ENCODE measurements around the gene DBNDD1.
A peak's percentile ranks its signal among the peaks of the same experiment; 100 is the strongest.
"Not testable (repeated sequence)": the region's sequence is repeated elsewhere in the genome, so short reads cannot be mapped to it uniquely, and the experiment has no call there.

The DBNDD1 gene

DNA sequence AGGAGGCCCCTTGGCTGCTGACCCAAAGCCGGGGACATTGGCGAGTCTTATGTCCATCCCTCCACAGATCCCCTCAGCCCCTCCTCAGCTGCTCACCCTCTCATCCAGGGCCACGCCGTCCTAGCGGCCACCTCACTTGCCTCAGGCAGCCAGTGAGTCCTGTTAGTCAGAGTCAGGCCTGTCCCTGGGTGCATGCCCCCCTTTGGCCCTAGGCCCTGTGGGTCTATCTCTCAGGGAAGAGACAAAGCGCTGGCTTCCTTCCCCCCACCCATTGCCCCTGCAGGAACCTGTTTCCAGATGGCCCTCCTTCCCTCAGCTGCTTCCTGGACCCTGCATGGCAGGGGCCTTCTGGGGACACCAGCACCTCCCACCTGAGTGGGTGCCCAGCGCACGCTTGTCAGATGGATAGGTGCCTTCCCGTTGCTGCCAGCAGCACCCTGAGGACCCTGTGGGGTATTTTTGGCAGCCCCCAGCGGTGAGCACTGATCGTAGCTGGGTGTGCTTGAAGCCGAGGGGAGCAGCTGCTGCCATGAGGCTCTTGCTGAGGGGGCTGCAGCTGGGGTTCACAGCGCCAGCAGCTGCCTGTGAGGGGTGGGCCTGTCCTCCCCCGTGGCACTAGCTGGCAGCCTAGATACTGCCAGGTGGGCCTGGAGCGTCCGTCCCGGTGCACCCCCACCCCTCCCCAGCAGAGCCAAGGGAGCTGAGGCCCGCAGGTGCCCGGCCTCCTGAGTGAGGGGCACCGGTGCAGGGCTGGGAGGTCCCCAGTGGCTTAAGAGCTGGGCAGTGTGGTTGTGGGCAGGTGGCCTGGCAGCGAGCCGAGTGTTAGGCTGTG lies 8.4 kb downstream of the DBNDD1 start:
- no peak for DNase-seq

DNA sequence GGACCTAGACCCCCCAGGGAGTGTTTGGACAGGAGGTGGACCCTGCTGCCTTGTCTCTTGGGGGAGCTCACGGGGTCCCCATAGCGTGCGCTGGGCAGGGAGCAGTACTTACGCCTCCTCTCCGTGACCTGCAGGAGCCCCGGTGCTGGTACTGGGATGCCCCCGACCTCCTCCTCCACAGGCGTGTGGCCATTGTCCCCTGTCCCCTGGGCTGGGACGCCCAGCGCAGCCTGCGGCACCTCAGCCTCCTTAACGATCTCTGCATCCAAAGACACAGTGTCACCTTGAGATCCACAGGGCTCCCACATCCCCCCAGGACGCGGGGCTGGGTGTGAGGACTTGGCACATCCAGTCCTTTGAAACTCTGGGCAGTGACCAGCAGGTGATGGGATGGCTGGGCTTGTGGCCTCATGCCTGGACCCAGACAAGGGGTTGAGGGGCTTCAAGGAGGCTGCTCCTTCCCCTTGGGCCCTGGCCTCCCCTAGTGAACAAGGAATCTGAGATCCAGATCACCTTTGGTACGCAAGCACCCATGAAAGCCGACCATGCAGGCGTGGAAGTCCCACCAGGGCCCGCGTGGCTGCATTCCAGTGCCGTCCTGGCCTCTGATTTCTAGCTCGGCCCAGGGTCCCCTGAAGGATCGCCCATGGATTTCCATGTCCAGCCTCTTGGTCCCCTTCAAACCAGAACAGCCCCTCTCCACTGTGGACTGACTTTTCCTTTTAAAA lies 9.9 kb downstream of the DBNDD1 start:
- DNase-seq: no peak

DNA sequence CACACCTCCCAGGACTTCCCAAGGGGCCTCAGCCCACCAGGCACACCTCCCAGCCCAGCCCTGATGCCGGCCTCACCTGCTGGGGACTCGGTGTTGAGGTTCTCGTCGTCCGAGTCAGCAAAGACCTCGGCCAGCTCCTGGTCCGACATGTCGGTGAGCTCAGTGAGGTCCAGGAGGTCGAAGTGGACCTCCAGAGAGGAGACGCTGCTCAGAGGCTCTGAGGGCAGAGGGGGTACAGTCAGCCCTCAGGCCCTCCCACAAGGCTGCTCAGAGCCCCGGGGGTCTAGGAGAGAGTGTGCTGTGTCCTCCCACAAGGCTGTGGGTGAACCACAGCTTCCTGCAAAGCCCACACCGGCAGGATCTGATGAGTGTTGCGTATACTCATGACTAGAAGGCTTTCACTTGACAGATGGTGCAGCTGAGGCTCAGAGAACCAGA lies 10.5 kb downstream of the DBNDD1 start:
- DNase-seq: no peak

DNA sequence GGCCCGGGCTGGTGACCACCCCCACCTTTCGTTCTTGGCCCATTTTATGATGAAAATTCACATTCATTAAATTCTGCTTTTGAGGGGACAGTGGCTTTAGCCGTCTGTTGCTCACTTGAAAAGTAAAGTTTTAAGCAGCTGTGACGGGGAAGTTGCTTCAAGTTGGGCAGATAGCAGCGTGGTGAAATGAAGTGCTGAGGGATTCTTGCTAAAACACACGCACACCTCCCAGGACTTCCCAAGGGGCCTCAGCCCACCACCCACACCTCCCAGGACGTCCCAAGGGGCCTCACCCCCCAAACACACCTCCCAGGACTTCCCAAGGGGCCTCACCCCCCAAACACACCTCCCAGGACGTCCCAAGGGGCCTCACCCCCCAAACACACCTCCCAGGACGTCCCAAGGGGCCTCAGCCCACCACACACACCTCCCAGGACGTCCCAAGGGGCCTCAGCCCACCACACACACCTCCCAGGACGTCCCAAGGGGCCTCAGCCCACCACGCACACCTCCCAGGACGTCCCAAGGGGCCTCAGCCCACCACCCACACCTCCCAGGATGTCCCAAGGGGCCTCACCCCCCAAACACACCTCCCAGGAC lies 11.5 kb downstream of the DBNDD1 start:
- DNase-seq: not testable (repeated sequence)

DNA sequence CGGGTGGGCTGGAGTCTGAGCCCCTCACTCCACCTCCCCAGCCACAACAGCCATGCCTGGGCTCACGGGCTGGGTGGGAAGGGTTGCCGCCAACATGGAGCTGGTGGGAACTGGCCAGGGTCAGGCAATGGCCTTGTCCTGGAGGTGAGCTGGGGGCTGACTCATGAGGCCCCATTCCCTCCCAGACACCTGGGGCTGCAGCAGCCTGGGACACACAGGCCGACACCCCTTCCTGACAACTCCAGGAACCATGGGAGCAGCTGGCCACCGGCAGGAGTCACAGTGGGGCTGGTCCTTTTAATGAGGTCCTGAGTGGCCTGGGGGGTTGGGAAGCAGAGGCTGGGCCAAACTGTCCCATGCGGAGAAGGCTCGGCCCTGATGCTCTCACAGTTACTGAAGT lies 12.2 kb downstream of the DBNDD1 start:
- no peak for DNase-seq

DNA sequence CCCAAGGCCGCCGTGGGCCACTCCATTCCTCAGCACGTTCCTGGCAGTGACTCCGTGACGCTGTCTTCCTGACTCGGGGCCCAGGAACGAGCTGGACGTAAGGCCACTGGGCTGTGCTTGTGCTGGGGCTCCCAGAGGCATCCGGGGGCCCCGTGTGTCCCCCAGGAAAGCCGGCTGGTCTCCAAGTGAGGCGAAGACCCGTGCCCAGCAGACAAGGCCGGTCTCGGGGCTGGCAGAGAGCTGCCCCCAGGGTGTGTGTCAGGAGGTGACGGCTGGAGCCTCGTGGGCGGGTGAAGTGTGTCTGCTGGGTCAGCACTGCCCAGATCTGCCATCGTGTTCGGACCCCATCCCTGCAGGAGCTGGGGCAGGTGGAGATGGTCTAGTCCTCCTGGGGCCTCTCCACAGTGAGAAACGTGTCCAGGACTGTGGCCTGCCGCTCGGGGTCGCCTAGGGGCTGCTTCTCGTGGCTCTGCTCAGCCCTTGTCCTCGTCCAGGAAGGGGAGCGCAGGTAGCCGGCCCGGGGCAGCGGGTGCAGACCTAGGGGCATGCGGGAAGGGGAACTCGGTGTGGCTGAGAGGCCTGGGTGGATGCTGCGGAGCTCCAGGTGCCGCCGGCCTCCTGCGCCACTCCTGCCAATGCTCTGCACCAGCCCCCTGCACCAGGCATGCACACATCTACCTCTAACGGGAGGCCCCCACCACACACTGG lies 13.1 kb downstream of the DBNDD1 start:
- DNase-seq: no peak

DNA sequence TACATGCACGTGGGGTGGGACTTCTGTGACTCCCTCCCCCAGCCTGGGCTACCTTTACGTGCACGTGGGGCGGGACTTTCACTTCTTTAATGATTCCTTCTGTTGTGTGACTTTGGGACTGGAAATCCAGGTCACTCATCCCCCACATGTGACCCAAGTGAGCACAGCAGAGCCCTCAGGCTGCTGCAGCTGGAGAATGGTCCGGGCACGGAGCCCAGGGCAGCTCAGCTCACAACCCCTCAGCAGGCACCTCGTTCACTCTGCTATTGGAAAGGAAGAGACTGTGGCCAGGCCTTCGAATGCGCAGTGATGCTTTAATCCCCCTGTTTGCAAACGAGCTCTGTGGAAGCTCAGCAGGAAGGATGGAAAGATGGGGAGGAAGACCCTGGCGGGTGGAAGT lies 14.7 kb downstream of the DBNDD1 start:
- no peak for DNase-seq

DNA sequence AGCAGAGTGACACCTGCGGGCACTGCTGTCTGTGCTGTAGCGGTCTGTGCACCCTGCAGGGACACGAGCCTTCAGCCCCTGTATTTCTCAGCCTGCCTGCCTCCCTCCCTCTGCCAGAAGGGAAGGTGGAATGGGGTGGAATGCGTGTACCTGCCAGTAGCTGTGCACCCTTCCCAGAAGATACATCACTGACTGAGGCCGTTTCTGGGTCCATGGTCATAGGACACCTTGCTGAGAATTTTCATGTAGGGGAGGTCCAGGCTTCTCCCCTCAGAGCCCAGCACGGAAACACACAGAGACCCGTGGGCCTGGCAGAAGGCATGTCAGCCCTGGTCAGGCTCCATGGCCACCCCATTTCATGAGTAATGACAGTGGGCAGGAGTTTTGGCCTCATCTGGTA lies 16.5 kb downstream of the DBNDD1 start:
- DNase-seq: no peak

DNA sequence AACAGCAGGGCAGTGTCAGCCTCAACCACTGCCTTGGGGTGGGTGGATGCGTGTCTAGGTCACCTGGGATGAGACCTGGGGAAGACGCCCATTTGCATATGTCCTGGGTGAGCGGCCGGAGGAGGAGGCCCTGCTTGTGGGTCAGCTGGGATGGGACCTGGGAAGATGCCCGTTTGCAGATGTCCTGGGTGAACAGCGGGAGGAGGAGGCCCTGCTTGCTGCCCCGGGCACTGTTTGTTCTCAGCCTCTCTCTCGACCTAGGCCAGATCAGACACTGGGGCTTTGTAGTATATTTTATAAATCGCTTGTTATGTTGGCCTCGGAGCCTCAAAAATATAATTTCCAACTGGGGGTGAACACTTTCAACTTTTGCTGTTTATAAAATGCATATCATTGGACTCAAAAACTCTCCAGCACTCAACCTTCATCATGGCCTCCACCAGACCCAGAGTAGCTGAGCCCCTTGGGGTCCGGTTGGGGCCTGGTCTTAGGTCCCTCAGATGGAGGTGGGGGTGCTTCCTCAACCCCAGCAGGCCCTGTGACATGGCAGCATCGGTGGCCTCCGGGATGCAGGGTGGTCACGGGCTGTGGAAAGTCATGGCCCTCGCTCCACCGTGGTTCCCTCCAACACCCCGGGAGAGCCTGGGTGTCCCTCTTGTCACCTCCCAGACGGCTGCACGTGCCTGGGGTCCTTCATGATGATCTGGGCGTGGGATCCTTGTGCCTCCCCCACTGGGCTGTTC lies 17.3 kb downstream of the DBNDD1 start:
- DNase-seq: no peak

DNA sequence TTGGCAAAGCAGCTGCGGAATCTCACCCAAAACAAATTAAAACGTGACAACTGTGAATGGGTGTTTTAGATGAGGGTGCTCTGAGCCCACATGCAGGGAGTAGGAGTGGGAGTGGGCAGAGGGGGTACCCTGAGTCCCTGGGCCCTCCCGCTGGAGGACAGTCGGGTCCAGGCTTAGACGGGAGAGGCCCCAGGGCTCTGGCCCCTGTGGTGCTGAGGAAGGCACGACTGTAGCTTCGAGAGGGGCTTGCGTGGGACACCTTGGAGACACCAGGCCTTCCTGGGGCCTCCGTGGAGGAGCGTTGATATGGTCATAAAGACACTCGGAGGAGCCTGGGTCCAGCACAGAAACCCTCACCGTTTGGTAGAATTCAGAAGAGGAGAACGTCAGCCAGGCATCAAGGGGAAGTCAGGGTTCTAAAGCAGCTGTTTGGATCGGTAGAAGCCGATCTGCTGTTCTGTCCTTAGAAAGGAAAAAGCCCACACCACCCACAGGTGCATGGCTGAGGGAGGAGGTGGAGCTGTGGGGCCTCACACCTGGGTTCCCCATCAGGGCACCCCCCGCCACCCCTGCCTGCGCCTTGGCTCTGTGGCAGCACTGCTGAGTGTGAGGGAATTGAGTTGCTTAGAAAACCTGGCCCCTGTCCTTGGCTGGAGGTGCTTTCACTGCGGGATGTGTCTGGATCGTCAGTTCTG lies 18.4 kb downstream of the DBNDD1 start:
- no peak for DNase-seq

DNA sequence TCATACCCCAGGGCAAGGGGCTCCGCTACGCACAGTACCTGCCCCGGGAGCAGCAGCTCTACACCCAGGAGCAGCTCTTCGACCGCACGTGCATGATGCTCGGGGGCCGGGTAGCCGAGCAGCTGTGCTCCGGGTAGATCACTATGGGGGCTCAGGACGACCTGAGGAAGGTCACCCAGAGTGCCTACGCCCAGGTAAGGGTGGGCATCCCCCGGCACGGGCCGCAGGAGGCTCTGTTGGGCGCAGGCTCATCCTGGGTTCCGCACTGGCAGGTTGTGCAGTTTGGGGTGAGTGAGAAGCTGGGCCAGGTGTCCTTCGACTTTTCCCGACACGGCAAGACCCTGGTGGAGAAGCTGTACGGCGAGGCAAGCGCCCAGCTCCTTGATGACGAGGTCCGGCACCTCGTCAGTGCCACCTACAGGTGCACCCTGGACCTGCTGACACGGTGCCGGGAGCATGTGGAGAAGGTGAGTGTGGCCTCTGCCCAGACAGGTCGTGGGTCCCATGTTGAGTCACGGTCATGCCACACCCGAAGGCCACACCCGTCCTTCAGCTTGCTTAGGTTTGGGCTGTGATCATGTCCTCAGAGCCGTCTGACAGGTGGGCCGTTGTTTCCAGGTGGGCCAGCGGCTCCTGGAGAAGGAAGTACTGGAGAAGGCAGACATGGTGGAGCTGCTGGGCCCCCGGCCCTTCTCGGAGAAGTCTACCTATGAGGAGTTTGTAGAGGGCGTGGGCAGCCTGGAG lies 19.3 kb downstream of the DBNDD1 start:
- DNase-seq: no peak

DNA sequence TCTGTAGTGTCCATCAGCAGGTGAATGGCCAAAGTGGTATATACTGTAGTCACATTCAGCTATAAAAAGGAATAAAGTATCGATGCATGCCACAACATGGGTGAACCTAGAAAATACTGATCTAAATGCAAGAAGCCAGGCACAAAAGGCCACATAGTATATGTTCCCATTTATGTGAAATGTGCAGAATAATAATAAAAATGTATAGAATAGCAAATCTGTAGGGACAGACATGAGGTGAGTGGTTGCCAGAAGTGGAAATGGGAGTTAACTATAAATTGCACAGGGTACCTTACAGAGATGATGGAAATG lies 23.1 kb downstream of the DBNDD1 start:
- DNase-seq: no peak

DNA sequence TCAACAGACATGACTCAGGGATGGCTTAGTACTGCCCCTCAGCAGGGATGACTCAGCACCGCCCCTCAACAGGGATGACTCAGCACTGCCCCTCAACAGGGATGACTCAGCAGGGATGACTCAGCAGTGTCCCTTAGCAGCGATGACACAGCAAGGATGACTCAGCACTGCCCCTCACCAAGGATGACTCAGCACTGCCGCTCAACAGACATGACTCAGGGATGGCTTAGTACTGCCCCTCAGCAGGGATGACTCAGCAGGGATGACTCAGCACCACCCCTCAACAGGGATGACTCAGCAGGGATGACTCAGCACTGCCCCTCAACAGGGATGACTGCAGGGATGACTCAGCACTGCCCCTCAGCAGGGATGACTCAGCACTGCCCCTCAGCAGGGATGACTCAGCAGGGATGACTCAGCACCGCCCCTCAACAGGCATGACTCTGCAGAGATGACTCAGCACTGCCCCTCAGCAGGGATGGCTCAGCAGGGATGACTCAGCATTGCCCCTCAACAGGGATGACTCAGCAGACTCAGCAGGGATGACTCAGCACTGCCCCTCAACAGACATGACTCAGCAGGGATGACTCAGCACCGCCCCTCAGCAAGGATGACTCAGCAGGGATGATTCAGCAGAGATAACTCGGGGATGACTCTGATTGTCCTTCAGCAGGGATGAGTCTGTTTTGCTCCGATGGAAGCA lies 23.6 kb downstream of the DBNDD1 start:
- peak; percentile 84 for DNase-seq

DNA sequence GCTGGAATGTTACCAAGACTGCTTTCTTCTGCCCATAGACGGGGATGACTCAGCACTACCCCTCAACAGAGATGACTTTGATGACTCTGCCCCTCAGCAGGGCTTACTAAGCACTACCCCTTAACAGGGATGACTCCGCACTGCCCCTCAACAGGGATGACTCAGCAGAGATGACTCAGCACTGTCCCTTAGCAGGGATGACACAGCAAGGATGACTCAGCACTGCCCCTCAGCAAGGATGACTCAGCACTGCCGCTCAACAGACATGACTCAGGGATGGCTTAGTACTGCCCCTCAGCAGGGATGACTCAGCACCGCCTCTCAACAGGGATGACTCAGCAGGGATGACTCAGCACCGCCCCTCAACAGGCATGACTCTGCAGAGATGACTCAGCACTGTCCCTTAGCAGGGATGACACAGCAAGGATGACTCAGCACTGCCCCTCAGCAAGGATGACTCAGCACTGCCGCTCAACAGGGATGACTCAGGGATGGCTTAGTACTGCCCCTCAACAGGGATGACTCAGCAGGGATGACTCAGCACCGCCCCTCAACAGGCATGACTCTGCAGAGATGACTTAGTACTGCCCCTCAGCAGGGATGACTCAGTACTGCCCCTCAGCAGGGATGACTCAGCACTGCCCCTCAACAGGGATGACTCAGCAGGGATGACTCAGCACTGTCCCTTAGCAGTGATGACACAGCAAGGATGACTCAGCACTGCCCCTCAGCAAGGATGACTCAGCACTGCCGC lies 24.4 kb downstream of the DBNDD1 start:
- DNase-seq: peak; percentile 93

DNA sequence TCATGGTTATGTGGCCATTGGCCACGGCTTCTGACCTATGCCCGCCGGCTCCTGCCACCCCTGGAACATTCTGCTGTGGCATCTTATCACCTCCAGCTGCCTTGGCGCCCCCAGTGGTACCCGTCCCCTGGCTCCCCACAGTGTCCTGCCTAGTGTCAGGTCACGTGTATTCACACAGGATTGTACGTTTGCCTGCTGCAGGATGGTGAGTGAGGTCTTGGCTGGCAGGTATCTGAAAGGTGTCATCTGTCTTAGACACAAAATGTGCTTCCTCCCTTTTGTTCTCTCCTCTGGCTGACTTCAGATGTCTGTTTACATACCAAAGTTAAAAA lies 24.9 kb downstream of the DBNDD1 start:
- DNase-seq: no peak

DNA sequence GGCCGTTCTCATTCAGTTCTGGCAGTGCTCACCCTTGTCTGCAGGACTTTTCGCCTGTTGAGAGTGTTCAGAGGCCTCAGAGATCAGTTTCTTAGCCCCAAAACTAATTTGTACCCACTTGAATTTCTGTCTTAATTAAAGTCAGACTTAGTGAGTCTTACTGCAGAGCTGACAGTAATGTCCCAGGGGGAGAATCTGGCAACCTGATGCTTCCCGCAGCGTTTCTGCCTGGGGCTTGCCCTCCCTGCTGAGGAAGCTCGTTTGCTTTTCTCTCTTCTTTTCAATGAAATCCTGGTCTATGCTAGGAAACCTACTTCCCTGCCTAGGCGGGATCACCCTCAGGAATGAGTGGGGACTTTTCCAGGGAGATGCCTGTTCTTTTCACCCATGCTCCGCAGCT lies 25.3 kb downstream of the DBNDD1 start:
- DNase-seq: no peak

DNA sequence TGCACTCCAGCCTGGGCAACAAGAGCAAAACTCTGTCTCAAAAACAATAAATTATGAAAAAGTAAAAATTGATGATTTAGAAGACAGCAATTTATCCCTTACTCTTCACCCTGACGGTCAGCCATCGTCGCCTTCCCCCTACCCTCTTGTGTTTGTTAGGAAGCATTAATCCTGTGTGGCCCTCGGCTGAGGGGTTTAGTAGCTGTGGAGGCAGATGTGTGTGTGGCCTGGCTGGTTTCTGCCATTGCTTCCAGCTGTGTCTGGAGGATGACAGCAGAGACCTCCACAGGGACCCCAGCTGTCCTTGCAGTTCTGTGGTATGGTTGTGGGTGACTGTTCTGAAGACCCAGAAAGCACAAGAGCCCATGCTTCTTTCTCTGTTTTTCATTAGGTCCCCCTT lies 25.9 kb downstream of the DBNDD1 start:
- no peak for DNase-seq

DNA sequence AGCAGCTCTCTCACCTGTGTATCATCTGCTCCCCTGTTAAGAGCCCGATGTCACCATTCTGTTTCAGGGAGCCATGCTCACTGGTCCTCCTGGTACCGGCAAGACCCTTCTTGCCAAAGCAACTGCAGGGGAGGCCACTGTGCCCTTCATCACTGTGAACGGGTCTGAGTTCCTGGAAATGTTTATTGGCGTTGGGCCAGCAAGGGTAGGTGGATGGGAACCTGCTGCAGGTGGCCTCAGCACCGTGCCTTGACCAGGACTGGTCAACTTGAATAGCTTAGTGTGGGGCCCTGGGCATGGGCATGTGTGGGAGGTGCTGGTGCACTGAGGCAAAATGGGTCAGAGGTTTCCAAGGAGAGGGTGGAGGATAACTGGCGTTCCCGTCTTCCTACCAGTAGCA lies 28.5 kb downstream of the DBNDD1 start:
- no peak for DNase-seq

DNA sequence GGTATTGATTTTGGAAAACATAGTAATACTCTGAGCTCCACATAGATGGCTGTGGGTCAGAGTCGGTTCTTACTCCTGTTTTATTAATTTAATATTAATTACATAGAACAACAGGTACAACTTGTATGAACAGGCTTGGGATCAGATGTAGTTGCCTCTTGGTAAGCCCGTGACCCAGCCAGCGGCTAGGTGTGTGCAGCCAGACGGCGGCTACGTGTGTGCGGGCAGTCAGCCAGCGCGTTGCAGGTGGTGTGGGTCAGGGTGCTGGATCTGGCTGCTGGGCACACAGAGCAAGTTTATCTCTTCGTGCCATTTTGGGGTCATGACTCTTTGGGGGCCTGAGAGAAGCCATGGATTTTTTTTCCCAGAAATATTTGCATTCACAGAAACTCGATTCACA lies 30.3 kb downstream of the DBNDD1 start:
- DNase-seq: no peak

DNA sequence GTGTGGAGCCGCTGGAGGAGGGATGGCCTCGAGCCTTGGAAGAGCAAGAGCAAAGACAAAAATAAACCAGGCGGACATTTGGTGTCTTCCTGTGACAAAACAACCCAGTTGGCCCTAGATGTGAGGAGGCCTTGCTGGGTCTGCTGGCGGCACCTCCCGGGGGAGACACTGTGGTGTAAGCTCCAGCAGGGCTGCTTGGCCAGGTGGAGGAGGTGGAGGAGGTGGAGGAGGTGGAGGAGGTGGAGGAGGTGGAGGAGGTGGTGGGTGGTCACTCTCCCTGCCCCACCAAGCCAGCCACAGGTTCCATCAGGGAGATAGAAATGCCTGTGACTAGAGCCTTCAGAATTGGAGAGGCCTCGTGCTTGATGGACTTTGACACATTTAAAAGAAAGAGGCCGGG lies 32.1 kb downstream of the DBNDD1 start:
- no peak for DNase-seq

Data from DMS53 (cell line).